ENCODE measurements around the gene NBDY. TPM values are rescaled to one million over a fixed set of nuclear protein-coding genes. Genes with fewer than 3 reads are reported as not detected.

The NBDY gene
- total and polyA plus RNA-seq, 2 of the 13 experiments (the other 11 are each of a cell fraction or from before 2014, with no cell fraction given): 1.4 to 1.7 TPM

DNA sequence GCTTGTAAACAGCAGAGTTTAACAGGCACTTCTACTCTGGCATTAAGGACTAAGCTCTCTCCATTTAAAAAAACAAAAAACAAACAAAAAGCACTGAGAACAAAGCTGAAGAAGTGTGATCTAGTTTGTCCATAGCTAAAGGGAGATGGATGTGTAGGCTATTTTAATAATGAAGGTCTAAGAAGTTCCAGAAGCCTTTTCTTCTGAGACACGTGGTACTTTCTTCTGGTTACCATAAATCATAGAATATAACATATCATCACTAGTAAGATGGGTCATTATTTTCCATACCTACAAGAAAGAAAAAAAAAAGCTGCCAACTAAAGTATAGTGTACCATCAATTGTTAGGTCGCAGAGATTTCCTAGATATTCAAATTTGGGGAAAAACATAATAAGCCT lies 722 bp upstream of the NBDY start (continued):
- TF ChIP-seq, protein P1, sequence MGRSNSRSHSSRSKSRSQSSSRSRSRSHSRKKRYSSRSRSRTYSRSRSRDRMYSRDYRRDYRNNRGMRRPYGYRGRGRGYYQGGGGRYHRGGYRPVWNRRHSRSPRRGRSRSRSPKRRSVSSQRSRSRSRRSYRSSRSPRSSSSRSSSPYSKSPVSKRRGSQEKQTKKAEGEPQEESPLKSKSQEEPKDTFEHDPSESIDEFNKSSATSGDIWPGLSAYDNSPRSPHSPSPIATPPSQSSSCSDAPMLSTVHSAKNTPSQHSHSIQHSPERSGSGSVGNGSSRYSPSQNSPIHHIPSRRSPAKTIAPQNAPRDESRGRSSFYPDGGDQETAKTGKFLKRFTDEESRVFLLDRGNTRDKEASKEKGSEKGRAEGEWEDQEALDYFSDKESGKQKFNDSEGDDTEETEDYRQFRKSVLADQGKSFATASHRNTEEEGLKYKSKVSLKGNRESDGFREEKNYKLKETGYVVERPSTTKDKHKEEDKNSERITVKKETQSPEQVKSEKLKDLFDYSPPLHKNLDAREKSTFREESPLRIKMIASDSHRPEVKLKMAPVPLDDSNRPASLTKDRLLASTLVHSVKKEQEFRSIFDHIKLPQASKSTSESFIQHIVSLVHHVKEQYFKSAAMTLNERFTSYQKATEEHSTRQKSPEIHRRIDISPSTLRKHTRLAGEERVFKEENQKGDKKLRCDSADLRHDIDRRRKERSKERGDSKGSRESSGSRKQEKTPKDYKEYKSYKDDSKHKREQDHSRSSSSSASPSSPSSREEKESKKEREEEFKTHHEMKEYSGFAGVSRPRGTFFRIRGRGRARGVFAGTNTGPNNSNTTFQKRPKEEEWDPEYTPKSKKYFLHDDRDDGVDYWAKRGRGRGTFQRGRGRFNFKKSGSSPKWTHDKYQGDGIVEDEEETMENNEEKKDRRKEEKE (IDR thresholded peaks at IDR 0.05): no peak
- TF ChIP-seq RARG (CRISPR knock-in tag; IDR thresholded peaks at IDR 0.05; ENCODE audit: low read depth) (no peak), REPIN1 (CRISPR knock-in tag; IDR thresholded peaks at IDR 0.05; ENCODE audit: borderline replicate concordance, low read depth) (no peak), CC2D1A (CRISPR knock-in tag; IDR thresholded peaks at IDR 0.05) (no peak)

DNA sequence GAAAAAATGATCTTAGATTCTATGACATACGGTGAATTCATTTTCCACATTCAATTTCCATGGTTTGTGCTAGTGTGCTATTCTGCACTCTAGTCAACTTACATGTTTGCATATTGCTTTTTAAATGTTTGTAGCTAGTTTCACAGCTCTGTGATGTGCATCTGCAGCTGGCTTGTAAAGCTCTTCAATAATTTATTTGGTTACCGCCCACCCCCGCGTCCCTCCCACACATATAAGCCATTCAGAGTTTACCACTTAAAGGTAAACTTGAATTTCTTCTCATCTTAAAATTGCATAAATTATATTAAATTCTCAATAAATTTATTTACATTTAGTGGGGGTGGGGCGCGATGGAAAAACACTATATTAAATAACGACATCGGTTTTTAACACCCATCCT lies 291 bp upstream of the NBDY start:
- Histone ChIP-seq H3K4me2 (ENCODE audit: low read depth, low read length) (no peak overlapping the region), H3K36me3 (replicated peaks in 1 of 2; ENCODE audit: control insufficient read depth in 1 of 2, insufficient read depth in 2 of 2, low read length in 2 of 2) (no peaks in the 10 kb centered on the region), H3K27me3 (ENCODE audit: control insufficient read depth in 1 of 2, insufficient read depth in 2 of 2, low read length in 2 of 2) (no peaks in the 10 kb centered on the region), H2AFZ (ENCODE audit: low read length) (no peak overlapping the region), H3K9ac (ENCODE audit: insufficient read depth, low read depth, low read length) (no peak overlapping the region), H4K20me1 (ENCODE audit: insufficient read depth, low read length) (no peaks in the 10 kb centered on the region), H3K4me1 (ENCODE audit: insufficient read depth, low read length) (no peaks in the 10 kb centered on the region), H3K79me2 (ENCODE audit: insufficient read depth, low read length) (no peaks in the 10 kb centered on the region), H3K9me3 (ENCODE audit: low read length) (no peaks in the 10 kb centered on the region), H3K27ac (ENCODE audit: extremely low read length, insufficient read depth, low read length) (no peak overlapping the region), H3K4me3 (replicated peaks in 1 of 3; ENCODE audit: insufficient read depth in 1 of 3, low read depth in 2 of 3, low read length in 3 of 3) (no peak overlapping the region)
- ATAC-seq (no peak), DNase-seq (ENCODE audit: low spot score) (no peak), FAIRE-seq (no peak)
- CTCF ChIA-PET (ENCODE audit: low intra/inter-chr PET ratio, low total read pairs): no interaction called here
- intact Hi-C loops (cut with micrococcal nuclease; ENCODE audit: unreplicated experiment) (no loop called here), in situ Hi-C loops (cut with HindIII; ENCODE audit: extremely low pct_ligation_motif_present, low pct_unique_long_range_greater_than_20kb) (loop anchor here (25.0 kb wide), 1 partner anchor 441 kb away; no protein-coding TSS in a partner anchor)
- POLR2A ChIA-PET: no interaction called here
- no TSS peak for BruUV-seq (replicated peaks)
- WGBS (ENCODE audit: low lambda C conversion rate): 11% methylated on average over 8 of the region's 8 CpGs
- TF ChIP-seq HOXA7 (CRISPR knock-in tag; IDR thresholded peaks at IDR 0.05) (no peak), TCF12 (IDR thresholded peaks at IDR 0.05) (no peak), TCF12 (CRISPR knock-in tag; IDR thresholded peaks at IDR 0.05) (no peak)
- TF ChIP-seq, protein P2, sequence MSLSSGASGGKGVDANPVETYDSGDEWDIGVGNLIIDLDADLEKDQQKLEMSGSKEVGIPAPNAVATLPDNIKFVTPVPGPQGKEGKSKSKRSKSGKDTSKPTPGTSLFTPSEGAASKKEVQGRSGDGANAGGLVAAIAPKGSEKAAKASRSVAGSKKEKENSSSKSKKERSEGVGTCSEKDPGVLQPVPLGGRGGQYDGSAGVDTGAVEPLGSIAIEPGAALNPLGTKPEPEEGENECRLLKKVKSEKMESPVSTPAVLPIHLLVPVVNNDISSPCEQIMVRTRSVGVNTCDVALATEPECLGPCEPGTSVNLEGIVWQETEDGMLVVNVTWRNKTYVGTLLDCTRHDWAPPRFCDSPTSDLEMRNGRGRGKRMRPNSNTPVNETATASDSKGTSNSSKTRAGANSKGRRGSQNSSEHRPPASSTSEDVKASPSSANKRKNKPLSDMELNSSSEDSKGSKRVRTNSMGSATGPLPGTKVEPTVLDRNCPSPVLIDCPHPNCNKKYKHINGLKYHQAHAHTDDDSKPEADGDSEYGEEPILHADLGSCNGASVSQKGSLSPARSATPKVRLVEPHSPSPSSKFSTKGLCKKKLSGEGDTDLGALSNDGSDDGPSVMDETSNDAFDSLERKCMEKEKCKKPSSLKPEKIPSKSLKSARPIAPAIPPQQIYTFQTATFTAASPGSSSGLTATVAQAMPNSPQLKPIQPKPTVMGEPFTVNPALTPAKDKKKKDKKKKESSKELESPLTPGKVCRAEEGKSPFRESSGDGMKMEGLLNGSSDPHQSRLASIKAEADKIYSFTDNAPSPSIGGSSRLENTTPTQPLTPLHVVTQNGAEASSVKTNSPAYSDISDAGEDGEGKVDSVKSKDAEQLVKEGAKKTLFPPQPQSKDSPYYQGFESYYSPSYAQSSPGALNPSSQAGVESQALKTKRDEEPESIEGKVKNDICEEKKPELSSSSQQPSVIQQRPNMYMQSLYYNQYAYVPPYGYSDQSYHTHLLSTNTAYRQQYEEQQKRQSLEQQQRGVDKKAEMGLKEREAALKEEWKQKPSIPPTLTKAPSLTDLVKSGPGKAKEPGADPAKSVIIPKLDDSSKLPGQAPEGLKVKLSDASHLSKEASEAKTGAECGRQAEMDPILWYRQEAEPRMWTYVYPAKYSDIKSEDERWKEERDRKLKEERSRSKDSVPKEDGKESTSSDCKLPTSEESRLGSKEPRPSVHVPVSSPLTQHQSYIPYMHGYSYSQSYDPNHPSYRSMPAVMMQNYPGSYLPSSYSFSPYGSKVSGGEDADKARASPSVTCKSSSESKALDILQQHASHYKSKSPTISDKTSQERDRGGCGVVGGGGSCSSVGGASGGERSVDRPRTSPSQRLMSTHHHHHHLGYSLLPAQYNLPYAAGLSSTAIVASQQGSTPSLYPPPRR (CRISPR knock-in tag; IDR thresholded peaks at IDR 0.05; ENCODE audit: borderline replicate concordance): no peak
- TF ChIP-seq, protein P3, sequence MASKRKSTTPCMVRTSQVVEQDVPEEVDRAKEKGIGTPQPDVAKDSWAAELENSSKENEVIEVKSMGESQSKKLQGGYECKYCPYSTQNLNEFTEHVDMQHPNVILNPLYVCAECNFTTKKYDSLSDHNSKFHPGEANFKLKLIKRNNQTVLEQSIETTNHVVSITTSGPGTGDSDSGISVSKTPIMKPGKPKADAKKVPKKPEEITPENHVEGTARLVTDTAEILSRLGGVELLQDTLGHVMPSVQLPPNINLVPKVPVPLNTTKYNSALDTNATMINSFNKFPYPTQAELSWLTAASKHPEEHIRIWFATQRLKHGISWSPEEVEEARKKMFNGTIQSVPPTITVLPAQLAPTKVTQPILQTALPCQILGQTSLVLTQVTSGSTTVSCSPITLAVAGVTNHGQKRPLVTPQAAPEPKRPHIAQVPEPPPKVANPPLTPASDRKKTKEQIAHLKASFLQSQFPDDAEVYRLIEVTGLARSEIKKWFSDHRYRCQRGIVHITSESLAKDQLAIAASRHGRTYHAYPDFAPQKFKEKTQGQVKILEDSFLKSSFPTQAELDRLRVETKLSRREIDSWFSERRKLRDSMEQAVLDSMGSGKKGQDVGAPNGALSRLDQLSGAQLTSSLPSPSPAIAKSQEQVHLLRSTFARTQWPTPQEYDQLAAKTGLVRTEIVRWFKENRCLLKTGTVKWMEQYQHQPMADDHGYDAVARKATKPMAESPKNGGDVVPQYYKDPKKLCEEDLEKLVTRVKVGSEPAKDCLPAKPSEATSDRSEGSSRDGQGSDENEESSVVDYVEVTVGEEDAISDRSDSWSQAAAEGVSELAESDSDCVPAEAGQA (IDR thresholded peaks at IDR 0.05; ENCODE audit: low read depth): no peak
- TF ChIP-seq, protein P3 (CRISPR knock-in tag; IDR thresholded peaks at IDR 0.05; ENCODE audit: borderline replicate concordance): no peak
